IPS-11a (cell line): Measurements from ENCODE around the gene LRIG2.
"Not testable (repeated sequence)": the region's sequence is repeated elsewhere in the genome, so short reads cannot be mapped to it uniquely, and the experiment has no call there.

Experiments
- H3K4me3 ChIP-seq: one replicate; pipeline ENCODE4 v1.5.1; 2013; ENCODE audit warnings: low read depth, low read length, control low read depth

The LRIG2 gene

DNA sequence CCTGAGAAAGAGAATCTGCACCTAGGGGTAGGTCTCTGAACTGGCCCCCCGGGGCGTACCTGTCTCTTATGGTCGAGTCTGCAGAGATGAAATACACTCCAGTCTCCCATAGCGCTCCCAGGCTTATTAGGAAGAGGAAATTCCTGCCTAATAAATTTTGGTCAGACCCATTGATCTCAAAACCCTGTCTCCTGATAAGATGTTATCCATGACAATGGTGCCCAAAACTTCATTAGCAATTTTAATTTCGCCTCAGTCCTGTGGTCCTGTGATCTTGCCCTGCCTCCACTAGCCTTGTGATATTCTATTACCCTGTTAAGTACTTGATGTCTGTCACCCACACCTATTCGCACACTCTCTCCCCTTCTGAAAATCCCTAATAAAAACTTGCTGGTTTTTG is 85.7 kb downstream of the LRIG2 start:
- not testable (repeated sequence) for H3K4me3 ChIP-seq

DNA sequence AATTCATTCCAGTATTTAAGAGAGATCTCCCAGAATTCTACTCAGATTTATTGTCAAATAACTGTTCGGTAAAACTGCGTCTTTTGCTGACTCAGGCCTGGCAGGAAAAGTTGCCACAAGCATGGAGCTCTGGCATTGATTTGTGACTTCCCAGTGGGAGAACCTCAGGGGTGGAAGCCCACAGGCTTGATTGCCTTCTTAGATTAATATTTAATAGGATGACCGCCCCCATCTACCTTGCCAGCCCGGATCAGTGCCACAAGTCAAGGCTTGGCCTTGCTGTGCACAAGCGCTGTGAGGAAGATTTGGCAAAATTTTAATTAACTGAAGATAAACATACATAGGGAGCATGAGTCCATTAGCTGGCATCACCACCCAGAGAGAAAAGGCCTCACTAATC is 93.5 kb downstream of the LRIG2 start:
- no peak overlapping the region for H3K4me3 ChIP-seq

DNA sequence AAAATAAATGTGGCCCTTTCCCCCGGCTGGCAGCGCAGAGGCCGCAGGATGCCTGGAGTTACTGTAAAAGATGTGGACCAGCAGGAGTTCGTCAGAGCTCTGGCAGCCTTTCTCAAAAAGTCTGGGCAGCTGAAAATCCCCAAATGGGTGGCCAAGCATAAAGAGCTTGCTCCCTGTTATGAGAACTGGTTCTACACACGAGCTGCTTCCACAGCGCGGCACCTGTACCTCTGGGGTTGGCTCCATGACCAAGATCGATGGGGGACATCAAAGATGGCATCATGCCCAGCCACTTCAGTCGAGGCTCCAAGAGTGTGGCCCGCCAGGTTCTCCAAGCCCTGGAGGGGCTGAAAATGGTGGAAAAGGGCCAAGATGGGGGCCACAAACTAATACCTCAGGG is 95.9 kb downstream of the LRIG2 start:
- H3K4me3 ChIP-seq: no peak overlapping the region

DNA sequence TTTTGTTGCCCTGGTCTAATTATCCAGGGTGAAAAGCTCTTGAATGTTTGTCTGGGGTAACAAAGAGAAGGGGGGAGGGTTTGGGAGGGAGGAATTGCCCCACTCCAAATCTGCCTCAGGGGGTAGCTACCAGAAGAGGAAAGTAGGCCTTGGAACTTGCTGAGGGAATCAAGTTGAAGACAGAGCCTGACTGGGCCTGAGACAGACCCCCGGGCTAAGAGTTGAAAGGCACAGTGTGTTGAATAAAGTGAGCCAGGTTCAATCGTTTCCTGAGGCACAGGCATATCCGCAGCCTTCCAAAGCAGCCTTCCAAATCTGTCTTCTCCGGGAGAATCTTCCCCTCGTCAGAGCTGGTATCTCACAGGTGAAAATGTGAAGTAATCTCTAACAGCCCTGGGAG is 96.6 kb downstream of the LRIG2 start:
- no peak overlapping the region for H3K4me3 ChIP-seq

DNA sequence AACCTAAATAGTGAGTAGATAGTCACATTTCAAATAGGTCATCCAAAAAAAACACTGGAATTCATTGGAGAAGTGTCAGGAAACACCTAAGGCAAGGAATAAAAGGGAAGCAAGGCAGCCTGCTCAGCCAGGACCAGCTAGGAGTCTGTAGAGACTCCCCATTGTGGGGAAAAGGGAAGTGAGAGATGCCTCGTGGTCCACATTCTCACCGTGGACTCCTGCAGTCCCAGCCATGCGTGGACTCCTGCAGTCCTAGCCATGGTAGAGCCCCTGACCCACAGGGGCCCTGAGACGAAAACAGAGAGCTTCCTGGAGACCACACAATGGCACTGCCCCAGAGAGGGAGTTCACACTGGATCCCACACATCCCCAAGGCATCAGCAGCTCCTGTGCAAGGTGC is 97.5 kb downstream of the LRIG2 start:
- H3K4me3 ChIP-seq: no peak overlapping the region

DNA sequence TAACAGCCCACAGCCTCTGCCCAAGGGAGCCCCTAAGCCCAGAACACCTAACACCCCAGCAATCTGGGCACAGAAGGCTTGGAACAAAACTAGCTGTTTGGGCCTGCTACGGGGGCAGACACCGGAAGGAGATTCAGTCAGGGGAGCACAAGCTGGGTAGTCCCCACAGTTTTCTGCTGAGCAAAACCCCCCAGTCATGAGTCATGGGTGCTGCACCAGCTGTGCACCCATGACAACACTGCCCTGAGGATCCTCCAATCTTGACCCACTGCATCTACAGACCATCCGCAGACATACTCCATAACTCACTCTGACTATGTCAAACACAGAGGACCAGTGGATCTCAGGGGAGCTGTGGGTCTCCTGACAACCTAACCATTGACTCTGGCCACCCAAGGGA is 105.1 kb downstream of the LRIG2 start:
- H3K4me3 ChIP-seq: no peak overlapping the region

DNA sequence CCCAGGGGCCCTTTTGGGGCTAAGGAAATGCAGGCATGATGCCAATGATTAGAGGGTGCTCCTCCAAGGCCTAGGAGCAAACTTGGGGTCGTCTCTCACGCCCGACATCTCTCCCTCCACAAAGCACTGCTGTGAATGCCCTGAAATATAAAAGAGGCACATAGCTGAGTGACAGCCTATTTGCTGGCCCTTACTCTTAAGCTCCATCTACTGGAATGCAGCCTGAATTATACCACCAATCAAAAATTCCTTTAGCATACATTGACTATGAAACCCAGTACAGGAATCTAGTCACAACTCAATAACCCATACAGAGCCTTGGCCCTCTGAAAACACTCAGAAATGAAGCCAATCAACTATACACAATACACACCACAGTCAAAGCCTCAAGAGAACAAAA is 105.5 kb downstream of the LRIG2 start:
- no peak overlapping the region for H3K4me3 ChIP-seq
